Prostate gland (tissue), 2 donors: ENCODE measurements around the gene PRMT7.

Experiments used
- CTCF ChIP-seq, 4 experiments: fragments of 200-600 bp in 2 of 4; fragments of 450-650 bp in 2 of 4; sonication (generic) in 2 of 4; IDR thresholded peaks; 1 replicate in 3 of 4; 2 replicates in 1 of 4; pipeline ENCODE4 v1.5.1; 2016 to 2019; ENCODE audit warnings: antibody characterized with exemption in 4 of 4, mild to moderate bottlenecking in 2 of 4, moderate library complexity in 2 of 4
- POLR2A ChIP-seq: fragments of 450-650 bp; IDR thresholded peaks from one replicate; pipeline ENCODE4 v1.6.1; 2016; ENCODE audit warnings: antibody characterized with exemption, mild to moderate bottlenecking
- POLR2AphosphoS5 ChIP-seq: sonication (generic); formaldehyde crosslinking; IDR thresholded peaks from one replicate; pipeline ENCODE4 v1.6.1; 2017; ENCODE audit warnings: antibody characterized with exemption

GRCh38 chr16:68383858-68384257, 73.0 kb downstream of the PRMT7 start:
- TF ChIP-seq POLR2AphosphoS5 (no peak), CTCF (IDR thresholded peaks at IDR 0.05) (no peak), POLR2A (no peak)
